Measurements from ENCODE around the gene NFS1. TPM values are rescaled to one million over a fixed set of nuclear protein-coding genes. Genes with fewer than 3 reads are reported as not detected.
"Not testable (repeated sequence)": the region's sequence is repeated elsewhere in the genome, so short reads cannot be mapped to it uniquely, and the experiment has no call there.

Gene NFS1
- total RNA-seq, 1 donor from 2014 or later: 26.7 TPM

GRCh38 chr20:35686872-35687271 is 12.3 kb downstream of the NFS1 start:
- H3K27me3 Mint-ChIP-seq; H3K4me3 Mint-ChIP-seq; H3K27ac Mint-ChIP-seq; H3K4me1 Mint-ChIP-seq (ENCODE audit: unreplicated experiment); H3K9me3 Mint-ChIP-seq: not testable (repeated sequence)
- H3K36me3 Mint-ChIP-seq: peaks cover 18% of the 10 kb centered on the region
- TF ChIP-seq, protein P1, sequence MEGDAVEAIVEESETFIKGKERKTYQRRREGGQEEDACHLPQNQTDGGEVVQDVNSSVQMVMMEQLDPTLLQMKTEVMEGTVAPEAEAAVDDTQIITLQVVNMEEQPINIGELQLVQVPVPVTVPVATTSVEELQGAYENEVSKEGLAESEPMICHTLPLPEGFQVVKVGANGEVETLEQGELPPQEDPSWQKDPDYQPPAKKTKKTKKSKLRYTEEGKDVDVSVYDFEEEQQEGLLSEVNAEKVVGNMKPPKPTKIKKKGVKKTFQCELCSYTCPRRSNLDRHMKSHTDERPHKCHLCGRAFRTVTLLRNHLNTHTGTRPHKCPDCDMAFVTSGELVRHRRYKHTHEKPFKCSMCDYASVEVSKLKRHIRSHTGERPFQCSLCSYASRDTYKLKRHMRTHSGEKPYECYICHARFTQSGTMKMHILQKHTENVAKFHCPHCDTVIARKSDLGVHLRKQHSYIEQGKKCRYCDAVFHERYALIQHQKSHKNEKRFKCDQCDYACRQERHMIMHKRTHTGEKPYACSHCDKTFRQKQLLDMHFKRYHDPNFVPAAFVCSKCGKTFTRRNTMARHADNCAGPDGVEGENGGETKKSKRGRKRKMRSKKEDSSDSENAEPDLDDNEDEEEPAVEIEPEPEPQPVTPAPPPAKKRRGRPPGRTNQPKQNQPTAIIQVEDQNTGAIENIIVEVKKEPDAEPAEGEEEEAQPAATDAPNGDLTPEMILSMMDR (conservative IDR thresholded peaks at IDR 0.05): peak; percentile 42
- DNase-seq (ENCODE audit: extremely low spot score, unreplicated experiment): peak; percentile 51

- H3K9me3 Mint-ChIP-seq; H3K4me1 Mint-ChIP-seq (ENCODE audit: unreplicated experiment); H3K27me3 Mint-ChIP-seq; H3K4me3 Mint-ChIP-seq; H3K27ac Mint-ChIP-seq: not testable (repeated sequence)
- peaks cover 17% of the 10 kb centered on the region for H3K36me3 Mint-ChIP-seq
- peak; percentile 4 for DNase-seq (ENCODE audit: extremely low spot score, unreplicated experiment)
Observed at GRCh38 chr20:35685368-35685767, 13.8 kb downstream of the NFS1 start.

DNA sequence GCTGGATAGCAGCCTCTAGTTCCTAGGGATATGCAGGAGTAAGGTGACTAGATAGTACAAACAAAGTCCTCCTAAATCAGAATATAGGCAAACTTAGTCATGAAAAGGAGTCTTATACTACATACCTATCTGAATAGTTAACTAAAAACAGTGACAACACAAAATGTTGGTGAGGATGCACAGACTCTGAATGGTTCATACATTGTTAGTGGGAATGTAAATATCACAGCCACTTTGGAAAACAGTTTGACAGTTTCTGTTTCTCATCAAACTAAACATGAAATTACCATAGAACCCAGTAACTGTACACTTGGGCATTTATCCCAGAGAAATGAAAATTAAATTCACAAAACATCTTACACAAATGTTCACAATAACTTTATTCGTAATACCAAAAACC is 17.2 kb downstream of the NFS1 start:
- H3K36me3 Mint-ChIP-seq: peaks cover 3% of the 10 kb centered on the region
- no peaks in the 10 kb centered on the region for H3K27me3 Mint-ChIP-seq

GRCh38 chr20:35680452-35681183 is 18.5 kb downstream of the NFS1 start:
- H3K4me1 Mint-ChIP-seq (ENCODE audit: unreplicated experiment): peaks cover 4% of the 10 kb centered on the region
- TF ChIP-seq, protein P1 (conservative IDR thresholded peaks at IDR 0.05): no peak
- no peak overlapping the region for H3K4me3 Mint-ChIP-seq
- no peaks in the 10 kb centered on the region for H3K36me3 Mint-ChIP-seq
- no peak overlapping the region for H3K27ac Mint-ChIP-seq
- no peaks in the 10 kb centered on the region for H3K9me3 Mint-ChIP-seq
- H3K27me3 Mint-ChIP-seq: no peaks in the 10 kb centered on the region
- peak; percentile 15 for DNase-seq (ENCODE audit: extremely low spot score, unreplicated experiment)

More for the DNA sequence above, 17.2 kb downstream of the NFS1 start:
- Mint-ChIP-seq H3K4me1 (ENCODE audit: unreplicated experiment) (peaks cover 4% of the 10 kb centered on the region), H3K9me3 (no peaks in the 10 kb centered on the region), H3K27ac (no peak overlapping the region), H3K4me3 (no peak overlapping the region)
- no peak for DNase-seq (ENCODE audit: extremely low spot score, unreplicated experiment)
- TF ChIP-seq, protein P1 (conservative IDR thresholded peaks at IDR 0.05): no peak

DNA sequence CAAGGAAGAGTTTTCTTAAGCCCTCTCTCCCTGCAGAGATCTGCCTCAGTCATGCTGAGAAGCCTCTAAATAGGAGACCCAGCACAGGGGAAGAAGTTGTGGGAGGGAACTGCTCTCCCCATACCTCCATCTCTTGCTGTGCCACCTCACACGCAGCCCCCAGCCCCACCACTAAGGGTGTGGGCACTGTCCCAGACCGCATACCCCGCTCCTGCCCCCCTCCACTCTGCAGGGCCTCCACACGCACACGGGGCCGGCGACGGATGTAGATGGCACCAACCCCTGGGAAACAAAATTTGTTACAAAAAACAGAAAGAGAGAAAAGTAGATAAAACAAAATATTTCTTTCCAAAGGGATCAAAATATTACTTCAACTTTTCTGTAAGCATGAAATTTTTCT is 24.2 kb downstream of the NFS1 start:
- Mint-ChIP-seq H3K36me3 (peaks cover 12% of the 10 kb centered on the region), H3K4me1 (ENCODE audit: unreplicated experiment) (no peaks in the 10 kb centered on the region), H3K27ac (no peak overlapping the region), H3K27me3 (no peaks in the 10 kb centered on the region), H3K9me3 (no peaks in the 10 kb centered on the region), H3K4me3 (no peak overlapping the region)
- TF ChIP-seq, protein P1 (conservative IDR thresholded peaks at IDR 0.05): no peak
- DNase-seq (ENCODE audit: extremely low spot score, unreplicated experiment): peak; percentile 36

DNA sequence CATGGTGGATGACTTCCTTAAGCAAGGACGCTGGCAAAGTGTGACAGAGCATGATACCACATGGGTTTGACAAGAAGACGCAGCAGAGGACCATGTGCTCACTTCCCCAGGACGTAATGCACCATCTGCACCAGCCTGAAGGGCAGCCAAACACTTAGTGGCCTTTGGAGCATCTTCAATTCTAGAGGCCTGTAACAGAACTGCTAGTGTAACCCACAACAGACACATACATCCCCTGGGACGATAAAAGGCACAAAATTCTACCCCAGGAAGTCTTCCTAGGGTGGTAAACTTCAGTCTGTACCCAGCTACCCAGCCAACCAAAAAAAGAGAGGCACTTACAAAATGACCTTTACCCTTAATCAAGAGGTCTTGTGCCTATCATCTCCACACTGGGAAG is 25.3 kb downstream of the NFS1 start:
- TF ChIP-seq, protein P1 (conservative IDR thresholded peaks at IDR 0.05): no peak
- Mint-ChIP-seq H3K4me3 (no peak overlapping the region), H3K27ac (no peak overlapping the region)

More for the DNA sequence above, 25.3 kb downstream of the NFS1 start:
- H3K4me1 Mint-ChIP-seq (ENCODE audit: unreplicated experiment): no peaks in the 10 kb centered on the region
- H3K36me3 Mint-ChIP-seq: peaks cover 17% of the 10 kb centered on the region
- no peaks in the 10 kb centered on the region for H3K9me3 Mint-ChIP-seq
- no peaks in the 10 kb centered on the region for H3K27me3 Mint-ChIP-seq
- DNase-seq (ENCODE audit: extremely low spot score, unreplicated experiment): peak; percentile 29

Measured in type B pancreatic cell (in vitro differentiated cells).